GM13977 (cell line): ENCODE data around the gene MRPL3.

Experiments used
- DNase-seq: peaks from one replicate; pipeline ENCODE4 v3.0.0; 2012; ENCODE audit warnings: low spot score
- CTCF ChIP-seq: IDR thresholded peaks from 2 replicates; pipeline ENCODE4 v1.5.1; 2012; ENCODE audit warnings: mild to moderate bottlenecking, control low read depth; ENCODE audit not compliant: insufficient read depth; ENCODE audit errors: extremely low read depth, missing control alignments
- in situ Hi-C: fragments of 300-500 bp; cut with MboI; formaldehyde crosslinking; loops from one replicate; pipeline ENCODE4 v1.12.0; 2022; ENCODE audit warnings: low sequenced_read_pairs, low pct_unique_long_range_greater_than_20kb, mixed read lengths, inconsistent platforms; ENCODE audit not compliant: unreplicated experiment

Gene MRPL3

GRCh38 chr3:131526801-131527347 lies 24.1 kb upstream of the MRPL3 start:
- in situ Hi-C loops = loop anchor here (25.0 kb wide), 2 partner anchors 490 to 510 kb away; partner anchors contain the start of genes ASTE1, CPNE4 and NEK11
- DNase-seq = no peak
- TF ChIP-seq CTCF = peak; percentile 18

- DNase-seq = no peak
- in situ Hi-C loops = no loop called here
- no peak for TF ChIP-seq CTCF
Measured at GRCh38 chr3:131518680-131519079, 15.9 kb upstream of the MRPL3 start.

- TF ChIP-seq CTCF = no peak
- DNase-seq = no peak
- in situ Hi-C loops = no loop called here
Measured at GRCh38 chr3:131505421-131505820, 2.6 kb upstream of the MRPL3 start.

- in situ Hi-C loops = no loop called here
- TF ChIP-seq CTCF = no peak
- no peak for DNase-seq
Measured at GRCh38 chr3:131503320-131503635, 507 bp upstream of the MRPL3 start.

DNA sequence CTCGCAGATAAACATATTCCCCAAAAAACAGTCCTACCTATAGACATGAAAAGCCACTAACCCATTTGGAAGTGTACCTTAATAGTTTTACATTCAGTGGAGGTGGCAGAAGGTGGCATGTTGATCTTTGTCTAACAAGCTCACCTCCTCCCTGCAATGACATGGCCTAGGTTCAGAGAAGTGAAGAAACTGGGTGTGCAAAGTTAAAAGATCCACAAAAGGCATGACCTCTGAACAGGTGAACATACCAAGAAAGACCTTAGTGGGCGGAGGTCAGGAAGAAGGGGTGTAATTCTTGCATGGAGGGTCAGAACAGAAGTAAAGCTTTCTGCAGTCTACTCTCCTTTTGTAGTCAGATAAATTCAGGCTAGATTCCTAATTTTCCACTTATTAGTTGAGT lies 822 bp downstream of the MRPL3 start:
- in situ Hi-C loops = no loop called here
- peak; percentile 23 for DNase-seq
- no peak for TF ChIP-seq CTCF

- DNase-seq = no peak
- TF ChIP-seq CTCF = no peak
- in situ Hi-C loops = no loop called here
Measured at GRCh38 chr3:131494706-131495105, 8.1 kb downstream of the MRPL3 start.

- in situ Hi-C loops = no loop called here
- DNase-seq = no peak
- TF ChIP-seq CTCF = no peak
Measured at GRCh38 chr3:131491775-131492174, 11.0 kb downstream of the MRPL3 start.
